GM19468 (cell line): ENCODE measurements around the gene CACNG7.

Experiments used
- ATAC-seq: cut with Tn5 transposase; IDR thresholded peaks from one replicate; pipeline ENCODE4 v1.9.1; 2021; ENCODE audit warnings: mild to moderate bottlenecking, moderate library complexity, moderate number of reproducible peaks; ENCODE audit not compliant: unreplicated experiment; ENCODE audit errors: extremely low read depth

CACNG7 gene

GRCh38 chr19:53903055-53903680 lies 5.9 kb upstream of the CACNG7 start:
- ATAC-seq, result no peak

GRCh38 chr19:53904909-53905308 lies 4.2 kb upstream of the CACNG7 start:
- ATAC-seq, result no peak

- no peak for ATAC-seq
Observed at GRCh38 chr19:53905787-53906186, 3.3 kb upstream of the CACNG7 start.

GRCh38 chr19:53906211-53907192 lies 2.6 kb upstream of the CACNG7 start:
- ATAC-seq, result no peak

- no peak for ATAC-seq
Observed at GRCh38 chr19:53907193-53907581, 1.9 kb upstream of the CACNG7 start.

GRCh38 chr19:53907690-53908089 lies 1.4 kb upstream of the CACNG7 start:
- ATAC-seq, result no peak

- ATAC-seq, result no peak
Observed at GRCh38 chr19:53908106-53908934, 758 bp upstream of the CACNG7 start.

GRCh38 chr19:53909471-53910169 lies 542 bp downstream of the CACNG7 start:
- no peak for ATAC-seq

- ATAC-seq, result no peak
Observed at GRCh38 chr19:53910170-53910518, 1.1 kb downstream of the CACNG7 start.

- no peak for ATAC-seq
Observed at GRCh38 chr19:53912653-53913052, 3.6 kb downstream of the CACNG7 start.

GRCh38 chr19:53915000-53915399 lies 5.9 kb downstream of the CACNG7 start:
- no peak for ATAC-seq

- no peak for ATAC-seq
Observed at GRCh38 chr19:53916004-53916403, 6.9 kb downstream of the CACNG7 start.

- ATAC-seq, result no peak
Observed at GRCh38 chr19:53917356-53917755, 8.3 kb downstream of the CACNG7 start.

- ATAC-seq, result no peak
Observed at GRCh38 chr19:53927739-53928138, 18.7 kb downstream of the CACNG7 start.

GRCh38 chr19:53936029-53936428 lies 27.0 kb downstream of the CACNG7 start:
- ATAC-seq, result no peak

GRCh38 chr19:53942001-53942786 lies 33.1 kb downstream of the CACNG7 start:
- no peak for ATAC-seq

GRCh38 chr19:53944416-53944815 lies 35.3 kb downstream of the CACNG7 start:
- ATAC-seq, result no peak

- ATAC-seq, result no peak
Observed at GRCh38 chr19:53944933-53945332, 35.9 kb downstream of the CACNG7 start.

GRCh38 chr19:53945441-53945840 lies 36.4 kb downstream of the CACNG7 start:
- no peak for ATAC-seq
